ENCODE measurements around the gene ERC2. TPM values are rescaled to one million over a fixed set of nuclear protein-coding genes. Genes with fewer than 3 reads are reported as not detected.

ERC2 gene
- total RNA-seq, 2 experiments from 2014 or later = not detected

GRCh38 chr3:55958605-55959004 lies 509.7 kb downstream of the ERC2 start:
- DNase-seq = no peak
- no peak overlapping the region for H3K27ac Mint-ChIP-seq
- no peaks in the 10 kb centered on the region for H3K9me3 Mint-ChIP-seq
- ChIA-PET CTCF (no interaction called here), POLR2A (no interaction called here)
- no peaks in the 10 kb centered on the region for H3K27me3 Mint-ChIP-seq
- H3K4me1 Mint-ChIP-seq (ENCODE audit: low read depth) = no peaks in the 10 kb centered on the region
- intact Hi-C loops (cut with micrococcal nuclease) = no loop called here
- no peak overlapping the region for H3K4me3 Mint-ChIP-seq
- no peaks in the 10 kb centered on the region for H3K36me3 Mint-ChIP-seq

- Mint-ChIP-seq H3K36me3 (no peaks in the 10 kb centered on the region), H3K27ac (no peak overlapping the region), H3K9me3 (no peaks in the 10 kb centered on the region), H3K4me1 (ENCODE audit: low read depth) (no peaks in the 10 kb centered on the region), H3K4me3 (no peak overlapping the region), H3K27me3 (no peaks in the 10 kb centered on the region)
- DNase-seq = no peak
- CTCF ChIA-PET = no interaction called here
- POLR2A ChIA-PET = no interaction called here
- intact Hi-C loops (cut with micrococcal nuclease) = no loop called here
Observed at GRCh38 chr3:55955891-55956477, 512.3 kb downstream of the ERC2 start.

- Mint-ChIP-seq H3K9me3 (no peaks in the 10 kb centered on the region), H3K4me3 (no peak overlapping the region), H3K27ac (no peak overlapping the region), H3K4me1 (ENCODE audit: low read depth) (no peaks in the 10 kb centered on the region), H3K36me3 (no peaks in the 10 kb centered on the region), H3K27me3 (no peaks in the 10 kb centered on the region)
- intact Hi-C loops (cut with micrococcal nuclease) = no loop called here
- DNase-seq = no peak
- CTCF ChIA-PET = no interaction called here
- POLR2A ChIA-PET = no interaction called here
Observed at GRCh38 chr3:55951388-55951787, 516.9 kb downstream of the ERC2 start.

GRCh38 chr3:55947406-55947805 lies 520.9 kb downstream of the ERC2 start:
- Mint-ChIP-seq H3K4me3 (no peak overlapping the region), H3K27ac (no peak overlapping the region), H3K27me3 (no peaks in the 10 kb centered on the region), H3K9me3 (no peaks in the 10 kb centered on the region), H3K36me3 (no peaks in the 10 kb centered on the region), H3K4me1 (ENCODE audit: low read depth) (no peaks in the 10 kb centered on the region)
- CTCF ChIA-PET = no interaction called here
- no peak for DNase-seq
- intact Hi-C loops (cut with micrococcal nuclease) = no loop called here
- POLR2A ChIA-PET = no interaction called here

GRCh38 chr3:55946574-55947160 lies 521.6 kb downstream of the ERC2 start:
- ChIA-PET POLR2A (no interaction called here), CTCF (no interaction called here)
- Mint-ChIP-seq H3K27ac (no peak overlapping the region), H3K4me1 (ENCODE audit: low read depth) (no peaks in the 10 kb centered on the region), H3K27me3 (no peaks in the 10 kb centered on the region), H3K36me3 (no peaks in the 10 kb centered on the region), H3K4me3 (no peak overlapping the region), H3K9me3 (no peaks in the 10 kb centered on the region)
- intact Hi-C loops (cut with micrococcal nuclease) = no loop called here
- no peak for DNase-seq

GRCh38 chr3:55942868-55943267 lies 525.4 kb downstream of the ERC2 start:
- no peaks in the 10 kb centered on the region for H3K27me3 Mint-ChIP-seq
- DNase-seq = no peak
- no peaks in the 10 kb centered on the region for H3K9me3 Mint-ChIP-seq
- ChIA-PET CTCF (no interaction called here), POLR2A (no interaction called here)
- H3K4me1 Mint-ChIP-seq (ENCODE audit: low read depth) = no peaks in the 10 kb centered on the region
- intact Hi-C loops (cut with micrococcal nuclease) = no loop called here
- H3K36me3 Mint-ChIP-seq = no peaks in the 10 kb centered on the region
- H3K27ac Mint-ChIP-seq = no peak overlapping the region
- H3K4me3 Mint-ChIP-seq = no peak overlapping the region

GRCh38 chr3:55939287-55939686 lies 529.0 kb downstream of the ERC2 start:
- no peak overlapping the region for H3K27ac Mint-ChIP-seq
- H3K9me3 Mint-ChIP-seq = no peaks in the 10 kb centered on the region
- no peaks in the 10 kb centered on the region for H3K27me3 Mint-ChIP-seq
- H3K36me3 Mint-ChIP-seq = no peaks in the 10 kb centered on the region
- DNase-seq = no peak
- H3K4me3 Mint-ChIP-seq = no peak overlapping the region
- no peaks in the 10 kb centered on the region for H3K4me1 Mint-ChIP-seq (ENCODE audit: low read depth)
- ChIA-PET CTCF (no interaction called here), POLR2A (no interaction called here)
- intact Hi-C loops (cut with micrococcal nuclease) = no loop called here

GRCh38 chr3:55937301-55937700 lies 531.0 kb downstream of the ERC2 start:
- H3K9me3 Mint-ChIP-seq = no peaks in the 10 kb centered on the region
- H3K4me3 Mint-ChIP-seq = no peak overlapping the region
- no peak for DNase-seq
- no peaks in the 10 kb centered on the region for H3K27me3 Mint-ChIP-seq
- H3K27ac Mint-ChIP-seq = no peak overlapping the region
- ChIA-PET CTCF (no interaction called here), POLR2A (no interaction called here)
- H3K4me1 Mint-ChIP-seq (ENCODE audit: low read depth) = no peaks in the 10 kb centered on the region
- no peaks in the 10 kb centered on the region for H3K36me3 Mint-ChIP-seq
- intact Hi-C loops (cut with micrococcal nuclease) = no loop called here

- Mint-ChIP-seq H3K9me3 (no peaks in the 10 kb centered on the region), H3K4me3 (no peak overlapping the region), H3K36me3 (no peaks in the 10 kb centered on the region)
Observed at GRCh38 chr3:55936549-55937052, 531.7 kb downstream of the ERC2 start.

GRCh38 chr3:55935241-55935640 lies 533.0 kb downstream of the ERC2 start:
- no peaks in the 10 kb centered on the region for H3K27me3 Mint-ChIP-seq
- intact Hi-C loops (cut with micrococcal nuclease) = no loop called here
- no peak overlapping the region for H3K27ac Mint-ChIP-seq
- no peaks in the 10 kb centered on the region for H3K4me1 Mint-ChIP-seq (ENCODE audit: low read depth)
- DNase-seq = no peak
- no peak overlapping the region for H3K4me3 Mint-ChIP-seq
- POLR2A ChIA-PET = no interaction called here
- CTCF ChIA-PET = no interaction called here
- peaks cover 2% of the 10 kb centered on the region for H3K9me3 Mint-ChIP-seq
- no peaks in the 10 kb centered on the region for H3K36me3 Mint-ChIP-seq

More at GRCh38 chr3:55936549-55937052, 531.7 kb downstream of the ERC2 start:
- DNase-seq = no peak
- H3K27ac Mint-ChIP-seq = no peak overlapping the region
- no peaks in the 10 kb centered on the region for H3K27me3 Mint-ChIP-seq
- intact Hi-C loops (cut with micrococcal nuclease) = no loop called here
- ChIA-PET POLR2A (no interaction called here), CTCF (no interaction called here)
- H3K4me1 Mint-ChIP-seq (ENCODE audit: low read depth) = no peaks in the 10 kb centered on the region

GRCh38 chr3:55934771-55935170 lies 533.5 kb downstream of the ERC2 start:
- Mint-ChIP-seq H3K9me3 (peaks cover 2% of the 10 kb centered on the region), H3K36me3 (no peaks in the 10 kb centered on the region), H3K4me1 (ENCODE audit: low read depth) (no peaks in the 10 kb centered on the region), H3K27me3 (no peaks in the 10 kb centered on the region), H3K4me3 (no peak overlapping the region), H3K27ac (no peak overlapping the region)
- intact Hi-C loops (cut with micrococcal nuclease) = no loop called here
- DNase-seq = no peak
- ChIA-PET CTCF (no interaction called here), POLR2A (no interaction called here)

- ChIA-PET POLR2A (no interaction called here), CTCF (no interaction called here)
- Mint-ChIP-seq H3K9me3 (peaks cover 2% of the 10 kb centered on the region), H3K4me3 (no peak overlapping the region), H3K36me3 (no peaks in the 10 kb centered on the region), H3K27me3 (no peaks in the 10 kb centered on the region), H3K27ac (no peak overlapping the region), H3K4me1 (ENCODE audit: low read depth) (no peaks in the 10 kb centered on the region)
- intact Hi-C loops (cut with micrococcal nuclease) = no loop called here
- DNase-seq = no peak
Observed at GRCh38 chr3:55929154-55929869, 539.0 kb downstream of the ERC2 start.

- intact Hi-C loops (cut with micrococcal nuclease) = no loop called here
- POLR2A ChIA-PET = no interaction called here
- CTCF ChIA-PET = no interaction called here
- H3K9me3 Mint-ChIP-seq = no peaks in the 10 kb centered on the region
- DNase-seq = no peak
- H3K36me3 Mint-ChIP-seq = no peaks in the 10 kb centered on the region
- H3K27me3 Mint-ChIP-seq = no peaks in the 10 kb centered on the region
- H3K4me1 Mint-ChIP-seq (ENCODE audit: low read depth) = no peaks in the 10 kb centered on the region
- H3K4me3 Mint-ChIP-seq = no peak overlapping the region
- H3K27ac Mint-ChIP-seq = no peak overlapping the region
Observed at GRCh38 chr3:55923626-55924025, 544.6 kb downstream of the ERC2 start.
